ENCODE data around the gene ZNF618.

- TF ChIP-seq POLR2AphosphoS5 (IDR thresholded peaks at IDR 0.05) (no peak), POLR2A (IDR thresholded peaks at IDR 0.05) (no peak)
- TF ChIP-seq, protein P1, sequence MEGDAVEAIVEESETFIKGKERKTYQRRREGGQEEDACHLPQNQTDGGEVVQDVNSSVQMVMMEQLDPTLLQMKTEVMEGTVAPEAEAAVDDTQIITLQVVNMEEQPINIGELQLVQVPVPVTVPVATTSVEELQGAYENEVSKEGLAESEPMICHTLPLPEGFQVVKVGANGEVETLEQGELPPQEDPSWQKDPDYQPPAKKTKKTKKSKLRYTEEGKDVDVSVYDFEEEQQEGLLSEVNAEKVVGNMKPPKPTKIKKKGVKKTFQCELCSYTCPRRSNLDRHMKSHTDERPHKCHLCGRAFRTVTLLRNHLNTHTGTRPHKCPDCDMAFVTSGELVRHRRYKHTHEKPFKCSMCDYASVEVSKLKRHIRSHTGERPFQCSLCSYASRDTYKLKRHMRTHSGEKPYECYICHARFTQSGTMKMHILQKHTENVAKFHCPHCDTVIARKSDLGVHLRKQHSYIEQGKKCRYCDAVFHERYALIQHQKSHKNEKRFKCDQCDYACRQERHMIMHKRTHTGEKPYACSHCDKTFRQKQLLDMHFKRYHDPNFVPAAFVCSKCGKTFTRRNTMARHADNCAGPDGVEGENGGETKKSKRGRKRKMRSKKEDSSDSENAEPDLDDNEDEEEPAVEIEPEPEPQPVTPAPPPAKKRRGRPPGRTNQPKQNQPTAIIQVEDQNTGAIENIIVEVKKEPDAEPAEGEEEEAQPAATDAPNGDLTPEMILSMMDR (IDR thresholded peaks at IDR 0.05), result no peak
These were observed 119.9 kb downstream of the ZNF618 start for GRCh38 chr9:113995963-113996362.
